HuH-7 (cell line): ENCODE results near the gene KAT6B.
"Not testable (repeated sequence)": the region's sequence is repeated elsewhere in the genome, so short reads cannot be mapped to it uniquely, and the experiment has no call there.

Experiments used
- DNase-seq: peaks from one replicate; pipeline ENCODE4 v3.0.0; 2011; ENCODE audit warnings: low spot score

KAT6B gene

GRCh38 chr10:74859546-74859945 lies 33.1 kb downstream of the KAT6B start:
- DNase-seq: no peak

- DNase-seq: no peak
Measured at GRCh38 chr10:74862625-74863024, 36.2 kb downstream of the KAT6B start.

- DNase-seq: no peak
Measured at GRCh38 chr10:74863551-74863950, 37.2 kb downstream of the KAT6B start.

GRCh38 chr10:74867351-74867750 lies 41.0 kb downstream of the KAT6B start:
- no peak for DNase-seq

- DNase-seq: no peak
Measured at GRCh38 chr10:74868392-74868977, 42.1 kb downstream of the KAT6B start.

GRCh38 chr10:74869635-74870034 lies 43.2 kb downstream of the KAT6B start:
- no peak for DNase-seq

GRCh38 chr10:74870191-74870590 lies 43.8 kb downstream of the KAT6B start:
- no peak for DNase-seq

- no peak for DNase-seq
Measured at GRCh38 chr10:74871595-74872382, 45.4 kb downstream of the KAT6B start.

- no peak for DNase-seq
Measured at GRCh38 chr10:74873803-74874454, 47.5 kb downstream of the KAT6B start.

- DNase-seq: no peak
Measured at GRCh38 chr10:74874649-74875048, 48.2 kb downstream of the KAT6B start.

GRCh38 chr10:74875068-74875467 lies 48.7 kb downstream of the KAT6B start:
- DNase-seq: no peak

- DNase-seq: peak; percentile 15
Measured at GRCh38 chr10:74875966-74876365, 49.6 kb downstream of the KAT6B start.

GRCh38 chr10:74877054-74877453 lies 50.7 kb downstream of the KAT6B start:
- not testable (repeated sequence) for DNase-seq

- DNase-seq: no peak
Measured at GRCh38 chr10:74877898-74878297, 51.5 kb downstream of the KAT6B start.

- no peak for DNase-seq
Measured at GRCh38 chr10:74880041-74880440, 53.6 kb downstream of the KAT6B start.

- DNase-seq: no peak
Measured at GRCh38 chr10:74881253-74881884, 55.0 kb downstream of the KAT6B start.

- DNase-seq: no peak
Measured at GRCh38 chr10:74882427-74882826, 56.0 kb downstream of the KAT6B start.

GRCh38 chr10:74882831-74883230 lies 56.4 kb downstream of the KAT6B start:
- DNase-seq: no peak

GRCh38 chr10:74883428-74883827 lies 57.0 kb downstream of the KAT6B start:
- no peak for DNase-seq

- no peak for DNase-seq
Measured at GRCh38 chr10:74887614-74888284, 61.3 kb downstream of the KAT6B start.

GRCh38 chr10:74888962-74889661 lies 62.7 kb downstream of the KAT6B start:
- no peak for DNase-seq

- no peak for DNase-seq
Measured at GRCh38 chr10:74889662-74889998, 63.2 kb downstream of the KAT6B start.
